LNCAP (cell line): ENCODE results near the gene GCN1.

Experiments used
- CTCF ChIP-seq: fragments of 450-650 bp; IDR thresholded peaks from 2 replicates; pipeline ENCODE4 v1.5.1; 2017; ENCODE audit warnings: mild to moderate bottlenecking

Gene GCN1

GRCh38 chr12:120221576-120221900, 27.0 kb upstream of the GCN1 start:
- TF ChIP-seq CTCF = no peak

GRCh38 chr12:120220838-120221575, 26.5 kb upstream of the GCN1 start:
- no peak for TF ChIP-seq CTCF

- no peak for TF ChIP-seq CTCF
These were observed 24.4 kb upstream of the GCN1 start for GRCh38 chr12:120218680-120219606.

GRCh38 chr12:120216742-120217605, 22.5 kb upstream of the GCN1 start:
- no peak for TF ChIP-seq CTCF

- TF ChIP-seq CTCF = no peak
These were observed 21.5 kb upstream of the GCN1 start for GRCh38 chr12:120215766-120216735.

- TF ChIP-seq CTCF = no peak
These were observed 20.8 kb upstream of the GCN1 start for GRCh38 chr12:120215357-120215735.
